Measurements from ENCODE around the gene RNF44.
"Not testable (repeated sequence)": the region's sequence is repeated elsewhere in the genome, so short reads cannot be mapped to it uniquely, and the experiment has no call there.

RNF44 gene

GRCh38 chr5:176515396-176515795 is 21.8 kb downstream of the RNF44 start:
- no peak for DNase-seq

GRCh38 chr5:176514244-176514950 is 22.8 kb downstream of the RNF44 start:
- DNase-seq: no peak

- DNase-seq: no peak
These were observed 23.4 kb downstream of the RNF44 start for GRCh38 chr5:176513788-176514187.

- DNase-seq: peak; percentile 14
These were observed 28.6 kb downstream of the RNF44 start for GRCh38 chr5:176508603-176509002.

- no peak for DNase-seq
These were observed 29.3 kb downstream of the RNF44 start for GRCh38 chr5:176507911-176508310.

GRCh38 chr5:176503496-176503895 is 33.7 kb downstream of the RNF44 start:
- DNase-seq: no peak

- peak; percentile 72 for DNase-seq
These were observed 35.9 kb downstream of the RNF44 start for GRCh38 chr5:176501333-176501732.

- DNase-seq: no peak
These were observed 36.7 kb downstream of the RNF44 start for GRCh38 chr5:176500511-176500910.

- DNase-seq: no peak
These were observed 37.9 kb downstream of the RNF44 start for GRCh38 chr5:176499273-176499672.

GRCh38 chr5:176497852-176498251 is 39.4 kb downstream of the RNF44 start:
- peak; percentile 10 for DNase-seq

GRCh38 chr5:176492431-176492830 is 44.8 kb downstream of the RNF44 start:
- DNase-seq: peak; percentile 33

- no peak for DNase-seq
These were observed 45.3 kb downstream of the RNF44 start for GRCh38 chr5:176491901-176492300.

GRCh38 chr5:176491101-176491502 is 46.1 kb downstream of the RNF44 start:
- no peak for DNase-seq

- DNase-seq: no peak
These were observed 46.9 kb downstream of the RNF44 start for GRCh38 chr5:176490301-176490700.

GRCh38 chr5:176489077-176489476 is 48.1 kb downstream of the RNF44 start:
- no peak for DNase-seq

- not testable (repeated sequence) for DNase-seq
These were observed 50.0 kb downstream of the RNF44 start for GRCh38 chr5:176487160-176487559.

GRCh38 chr5:176486189-176486757 is 50.9 kb downstream of the RNF44 start:
- no peak for DNase-seq

- no peak for DNase-seq
These were observed 52.0 kb downstream of the RNF44 start for GRCh38 chr5:176485176-176485575.

GRCh38 chr5:176481711-176482110 is 55.5 kb downstream of the RNF44 start:
- no peak for DNase-seq
